Middle frontal gyrus (tissue), 1 donor: Measurements from ENCODE around the gene CAMK4.
A peak's percentile ranks its signal among the peaks of the same experiment; 100 is the strongest.

ENCODE experiments used
- DNase-seq: peaks from one replicate; pipeline ENCODE4 v3.0.0-alpha.2; 2015; ENCODE audit warnings: low spot score; ENCODE audit errors: extremely low spot score

Gene CAMK4

DNA sequence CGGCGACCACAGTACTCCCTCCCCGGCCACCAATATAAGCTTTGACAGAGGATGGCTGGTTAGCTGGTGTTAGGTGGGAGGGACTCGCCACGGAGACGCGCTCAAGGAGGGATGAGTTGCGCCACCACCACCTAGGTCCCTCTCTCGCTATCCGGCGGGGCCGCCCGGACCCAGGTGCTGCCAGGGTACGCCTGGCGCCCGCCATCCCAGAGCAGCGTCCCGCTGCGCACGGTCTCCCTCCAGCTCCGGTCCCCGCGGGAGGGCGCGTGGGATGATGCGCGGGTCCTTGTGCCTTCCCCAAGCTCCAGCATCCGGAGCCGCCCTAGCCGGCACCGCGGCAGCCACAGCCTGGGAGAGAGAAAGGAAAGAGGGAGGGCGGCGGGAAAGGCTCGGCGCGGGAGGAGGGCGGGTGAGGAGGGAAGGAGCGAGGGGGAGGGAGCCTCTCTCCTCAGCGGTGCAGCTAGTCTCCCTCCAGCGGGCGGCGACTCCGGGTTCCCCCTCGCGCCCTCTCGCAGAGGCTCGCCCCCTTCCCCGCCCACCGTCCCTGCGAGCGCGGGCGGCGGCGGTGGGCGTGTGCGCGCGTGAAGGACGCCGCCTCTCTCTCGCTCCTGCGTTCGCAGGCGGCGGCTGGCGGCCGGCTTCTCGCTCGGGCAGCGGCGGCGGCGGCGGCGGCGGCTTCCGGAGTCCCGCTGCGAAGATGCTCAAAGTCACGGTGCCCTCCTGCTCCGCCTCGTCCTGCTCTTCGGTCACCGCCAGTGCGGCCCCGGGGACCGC is at the start of gene CAMK4:
TSS of gene CAMK4 (plus strand) at position 598 of the 774 bp plus-strand sequence. CDS start at position 698, 100 bp downstream.
- peak; percentile 64 for DNase-seq

DNA sequence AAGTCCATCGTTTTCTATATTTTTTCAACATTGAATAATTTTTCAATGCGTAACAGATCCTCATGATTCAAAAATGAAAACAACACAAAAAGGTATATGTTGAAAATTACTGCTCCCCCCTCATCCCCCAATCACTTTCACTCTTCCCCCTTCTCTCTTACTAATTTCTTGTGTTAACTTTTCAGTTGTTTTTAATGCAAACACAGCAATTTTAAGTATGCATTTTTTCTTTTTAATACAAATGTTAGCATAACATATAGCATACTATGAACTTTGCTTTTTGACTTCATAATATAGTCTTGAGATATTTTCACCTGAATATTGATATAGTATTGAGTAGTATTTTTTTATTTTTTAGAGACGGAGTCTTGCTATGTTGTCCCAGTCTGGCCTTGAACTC is 41.1 kb upstream of the CAMK4 start:
- DNase-seq: no peak

DNA sequence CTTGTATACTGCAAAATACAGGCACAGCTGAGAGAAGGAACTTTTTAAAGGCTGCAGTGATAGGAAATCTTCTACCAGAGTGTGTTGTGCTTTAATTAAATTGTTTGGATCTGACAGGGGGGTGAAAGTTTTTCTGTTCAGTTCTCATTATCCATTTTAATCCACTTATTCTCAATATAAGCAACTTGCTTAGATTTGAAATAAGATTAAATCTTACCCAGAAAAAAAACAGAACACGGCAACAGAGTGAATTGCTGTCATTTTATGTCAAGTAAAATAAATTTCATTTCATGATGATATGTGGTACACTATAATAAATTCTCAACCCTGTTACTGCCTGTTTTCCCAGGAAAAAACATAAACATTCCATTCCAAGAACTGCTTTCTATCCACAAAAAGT is 37.1 kb upstream of the CAMK4 start:
- no peak for DNase-seq

DNA sequence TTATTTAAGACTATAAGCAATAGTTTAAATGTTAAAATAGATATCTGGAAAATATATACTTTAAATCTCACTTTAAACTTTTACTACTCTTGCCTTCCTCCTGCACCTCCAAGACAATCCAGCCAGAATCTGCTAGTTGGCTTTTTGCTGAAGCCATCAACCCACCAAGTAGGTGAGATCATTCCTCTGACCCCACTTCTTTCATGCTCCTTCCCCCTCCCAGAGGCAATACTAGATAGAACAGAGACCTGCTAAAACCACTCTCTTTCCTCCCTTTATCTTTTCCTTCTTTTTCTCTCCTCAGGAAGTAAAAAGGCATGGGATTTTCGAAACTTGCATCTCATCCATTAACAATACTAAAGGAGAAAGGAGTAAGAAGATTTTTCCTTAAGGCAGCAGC is 30.1 kb upstream of the CAMK4 start:
- DNase-seq: no peak

DNA sequence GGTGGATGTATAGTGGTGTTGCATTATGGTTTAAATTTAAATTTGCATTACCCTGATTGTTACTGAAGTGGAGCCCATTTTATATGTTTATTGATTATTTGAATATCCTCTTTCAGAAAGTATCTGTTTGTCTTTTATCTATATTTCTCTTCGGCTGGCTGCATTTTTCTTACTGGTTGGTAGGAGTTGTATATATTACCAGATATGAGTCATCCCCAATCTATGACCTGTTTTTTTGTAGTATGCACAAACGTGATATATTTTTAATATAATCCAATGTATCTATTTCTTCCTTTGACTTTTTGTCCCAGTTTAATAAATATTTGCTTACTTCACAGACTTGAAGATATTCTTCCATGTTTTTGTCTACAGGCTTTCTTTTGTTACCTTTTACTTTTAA is 29.3 kb upstream of the CAMK4 start:
- no peak for DNase-seq

DNA sequence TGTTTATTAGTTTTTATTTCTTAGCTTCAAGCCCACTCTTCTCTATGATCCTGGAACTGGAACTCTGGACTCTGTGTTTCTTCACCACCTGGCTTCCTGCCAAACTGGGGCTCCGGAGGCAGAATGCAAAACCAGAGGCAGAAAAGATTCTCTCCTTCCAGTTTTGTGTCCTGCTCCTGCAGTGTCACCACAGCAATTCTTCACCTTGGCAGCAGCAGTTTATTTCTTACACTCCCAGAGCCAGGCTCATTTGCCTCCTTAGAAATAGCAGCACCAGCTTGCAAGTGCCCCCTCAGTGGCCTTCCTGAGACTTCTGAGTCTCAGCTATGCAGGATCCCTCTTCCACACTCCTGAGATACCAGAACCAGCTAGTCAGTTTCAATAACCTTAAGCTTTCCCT is 26.7 kb upstream of the CAMK4 start:
- no peak for DNase-seq

DNA sequence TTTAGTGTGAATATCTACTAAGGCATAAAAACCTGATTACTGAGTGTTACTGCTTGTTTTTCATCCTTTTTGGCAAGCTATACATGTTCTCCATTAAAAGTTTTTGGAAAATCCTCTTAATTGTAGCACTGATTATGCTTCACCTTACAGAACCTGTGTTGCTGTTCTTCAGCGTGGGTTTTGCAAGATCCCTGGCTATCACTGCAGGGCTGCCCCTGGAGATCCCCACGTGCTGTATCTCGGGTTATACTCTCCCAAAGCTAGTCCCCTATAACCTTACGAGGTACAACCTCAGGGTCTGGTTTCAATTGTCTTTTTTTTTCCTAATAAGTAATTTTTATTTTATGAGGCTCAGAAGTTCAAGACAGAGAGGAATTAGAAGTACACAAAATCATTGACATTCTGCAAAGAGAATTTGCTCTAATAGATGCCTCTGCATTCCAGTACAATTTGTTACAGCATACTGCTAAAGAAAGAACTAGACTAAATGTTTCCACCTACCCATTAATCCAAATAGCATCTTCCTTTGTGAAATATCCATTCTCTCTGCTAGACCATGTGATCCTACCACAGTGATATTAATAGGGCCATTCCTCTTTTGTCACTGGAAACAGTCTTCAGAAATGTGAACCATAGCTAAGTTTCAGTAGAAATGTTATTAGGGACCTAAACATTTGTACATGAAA is 25.8 kb upstream of the CAMK4 start:
- no peak for DNase-seq

DNA sequence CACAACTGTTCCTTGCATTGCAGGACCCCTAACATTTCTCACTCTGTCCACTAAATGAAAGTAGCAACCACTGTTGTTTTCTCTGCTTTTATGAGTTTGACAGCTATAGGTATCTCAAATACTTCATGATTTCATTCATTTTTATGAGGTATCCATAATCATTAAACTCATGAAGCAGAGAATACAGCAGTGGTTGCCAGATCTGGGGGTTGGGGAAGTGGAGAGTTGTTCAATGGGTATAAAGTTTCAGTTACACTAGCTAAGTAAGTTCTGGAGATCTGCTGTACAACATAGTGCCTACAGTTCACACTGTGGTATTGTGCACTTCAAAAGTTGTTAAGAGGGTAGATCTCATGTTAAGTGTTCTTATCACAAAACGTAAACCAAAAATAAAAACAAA is 23.4 kb upstream of the CAMK4 start:
- DNase-seq: no peak

DNA sequence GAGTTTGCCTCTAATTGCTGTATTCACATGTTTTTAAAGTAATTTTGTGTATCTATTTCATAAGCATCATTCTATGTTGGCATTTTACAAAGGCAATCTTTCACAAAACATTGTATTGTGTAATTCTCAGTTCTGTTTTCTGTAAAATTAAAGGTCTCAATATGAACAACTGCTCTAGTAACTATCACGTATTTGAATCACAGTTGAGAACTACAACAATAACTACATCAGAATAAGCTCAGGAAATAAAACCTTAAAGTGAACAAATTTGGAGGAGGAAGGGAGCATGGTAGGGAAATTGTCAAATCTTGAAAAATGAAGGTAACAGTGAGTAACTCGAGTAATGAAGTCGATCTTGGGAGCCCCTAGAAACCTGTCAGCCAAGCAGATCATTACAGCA is 22.5 kb upstream of the CAMK4 start:
- no peak for DNase-seq

DNA sequence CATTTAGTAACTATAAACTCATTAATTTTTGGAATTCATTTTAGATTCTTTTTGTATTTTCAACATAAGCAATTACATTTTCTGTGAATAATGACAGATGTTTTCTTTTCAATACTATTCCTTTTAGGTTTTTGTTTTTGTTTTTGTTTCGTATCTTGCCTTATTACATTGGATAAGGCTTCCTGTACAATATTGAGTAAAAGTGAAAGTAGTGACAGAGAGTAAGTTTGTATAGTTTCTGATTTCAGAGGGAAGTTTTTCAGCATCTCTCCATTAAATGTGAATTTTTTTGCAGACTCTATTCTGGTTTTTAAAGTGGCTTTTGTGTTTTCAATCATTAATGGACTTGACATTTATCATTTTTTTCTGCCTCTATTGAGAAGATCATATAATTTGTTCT is 12.8 kb upstream of the CAMK4 start:
- no peak for DNase-seq

DNA sequence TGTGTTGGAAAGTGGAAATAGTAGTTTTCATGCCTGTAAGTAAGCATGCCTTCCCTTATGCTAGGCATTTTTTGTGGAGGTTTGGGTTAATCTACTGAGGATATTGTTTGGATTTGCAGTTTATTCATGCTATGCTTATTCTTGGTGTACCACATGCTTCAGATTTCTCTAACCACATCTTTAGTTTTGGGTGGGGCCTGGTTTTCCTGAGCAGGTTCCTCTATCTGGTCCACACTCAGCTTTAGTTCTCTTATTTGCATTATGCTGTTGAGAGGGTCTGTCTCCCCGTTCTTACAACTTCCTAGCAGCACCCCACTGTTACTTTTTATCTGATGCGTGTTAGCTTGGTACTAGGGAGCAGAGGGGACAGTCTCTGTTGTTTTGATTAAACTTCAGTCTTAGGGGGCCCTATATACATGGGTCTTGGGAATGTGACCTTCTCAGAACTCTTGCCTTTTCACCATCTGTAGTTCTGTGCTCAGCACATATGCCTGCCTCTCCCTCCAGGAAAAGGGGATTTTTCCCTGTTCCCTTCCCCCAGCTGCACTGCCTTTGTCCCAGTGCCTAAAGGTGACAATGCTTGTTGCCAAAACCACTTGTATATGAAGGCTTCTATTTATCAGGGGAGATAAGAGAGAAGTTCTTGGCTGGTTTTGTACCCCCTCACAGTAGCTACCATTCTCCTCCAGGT is 10.0 kb upstream of the CAMK4 start:
- DNase-seq: no peak

DNA sequence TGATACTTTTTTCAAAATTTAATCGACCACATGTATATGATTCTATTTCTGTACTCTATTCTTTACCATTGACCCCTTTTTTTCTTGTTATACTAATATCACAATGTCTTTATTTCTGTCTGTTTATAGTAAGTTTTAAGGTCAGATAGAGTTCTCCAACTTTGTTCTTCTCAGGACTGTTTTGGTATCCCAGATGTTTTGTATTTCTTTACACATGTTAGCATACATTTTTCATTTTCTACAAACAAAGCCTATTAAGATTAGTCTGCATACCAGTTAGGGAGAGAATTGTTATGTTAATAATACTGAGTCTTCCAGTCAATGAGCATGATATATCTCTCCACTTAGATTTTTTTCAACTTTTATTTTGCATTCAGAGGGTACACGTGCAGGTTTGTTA is 8.2 kb upstream of the CAMK4 start:
- DNase-seq: no peak

DNA sequence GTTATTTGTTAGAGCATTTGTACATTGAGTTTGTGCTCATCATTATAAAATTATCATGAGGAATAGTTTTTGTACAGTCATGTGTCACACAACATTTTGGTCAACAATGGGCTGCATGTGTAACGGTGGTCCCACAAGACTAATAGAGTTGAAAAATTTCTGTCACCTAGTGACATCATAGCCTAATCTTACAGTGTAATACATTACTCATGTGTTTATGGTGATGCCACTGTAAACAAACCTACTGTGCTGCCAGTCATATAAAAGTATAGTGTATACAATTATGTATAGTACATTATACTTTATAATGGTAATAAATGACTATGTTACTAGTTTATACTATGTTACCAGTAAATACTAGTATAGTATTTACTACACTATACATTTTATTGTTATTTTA is 3.0 kb upstream of the CAMK4 start:
- no peak for DNase-seq

DNA sequence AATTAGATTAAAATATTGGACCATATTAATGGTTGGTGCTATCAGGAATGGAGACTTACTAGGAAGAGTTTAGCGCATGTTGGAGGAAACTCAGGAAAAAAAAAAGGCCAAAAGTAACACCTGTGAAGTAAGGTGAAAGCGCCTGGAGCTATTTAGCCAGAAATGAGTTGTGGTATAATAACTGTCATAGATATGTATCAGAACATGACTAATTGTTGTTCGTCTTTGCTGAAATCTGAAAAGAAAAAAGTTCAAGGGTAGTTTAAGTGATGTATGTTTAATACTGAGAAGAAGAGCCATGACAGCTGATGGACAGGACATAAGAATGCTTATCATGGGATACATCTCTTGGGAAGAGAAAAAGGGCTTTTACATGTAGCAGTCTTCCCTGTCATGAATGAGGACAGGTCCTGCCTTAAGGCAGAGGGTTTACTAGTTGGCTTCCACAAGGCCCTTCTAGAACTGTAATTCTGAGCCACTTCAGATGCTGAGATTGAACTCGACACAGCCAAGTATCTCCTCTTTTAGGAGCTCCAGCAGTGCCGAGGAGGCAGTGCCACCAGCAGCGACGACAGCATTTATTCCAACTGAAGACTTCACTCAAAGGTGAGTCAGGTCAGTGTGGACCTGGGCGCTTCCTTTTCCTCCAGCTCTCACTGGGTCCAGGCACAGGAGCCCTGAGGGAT is 940 bp upstream of the CAMK4 start:
- DNase-seq: no peak

DNA sequence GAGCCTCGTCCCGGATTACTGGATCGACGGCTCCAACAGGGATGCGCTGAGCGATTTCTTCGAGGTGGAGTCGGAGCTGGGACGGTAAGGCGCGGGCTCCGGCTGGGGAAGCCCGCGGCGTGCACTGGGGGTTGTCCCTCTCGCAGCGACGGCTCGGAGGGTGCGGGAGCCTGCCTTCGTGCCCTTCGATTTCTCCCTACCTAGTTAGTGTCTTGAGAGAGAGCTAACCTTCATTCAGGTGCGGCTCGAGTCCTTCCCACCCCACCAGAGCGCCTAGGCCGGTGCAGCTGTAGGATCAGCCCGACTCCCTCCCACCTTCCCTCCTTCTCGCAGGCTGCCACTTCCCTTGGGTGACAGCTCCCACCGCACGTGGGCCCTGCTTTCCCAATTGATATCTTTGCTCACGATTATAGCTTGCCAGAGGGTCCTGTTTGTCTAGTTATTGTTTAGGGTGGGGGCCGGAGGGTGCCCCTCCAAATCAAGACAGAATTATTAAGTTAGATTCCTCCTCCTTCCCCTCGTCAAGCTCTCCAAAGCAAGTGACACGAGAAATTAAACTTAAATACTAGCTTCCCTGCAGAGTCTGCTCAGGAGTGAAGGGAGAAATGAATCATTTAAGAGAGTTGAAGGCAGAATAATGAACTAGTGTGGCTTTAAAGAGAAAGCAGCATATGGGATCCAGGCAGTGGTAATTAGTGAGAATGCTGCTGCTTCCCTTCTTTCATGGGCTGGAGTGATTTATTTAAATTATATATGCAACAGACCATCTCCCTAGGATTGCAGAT is 569 bp downstream of the CAMK4 start:
- no peak for DNase-seq

DNA sequence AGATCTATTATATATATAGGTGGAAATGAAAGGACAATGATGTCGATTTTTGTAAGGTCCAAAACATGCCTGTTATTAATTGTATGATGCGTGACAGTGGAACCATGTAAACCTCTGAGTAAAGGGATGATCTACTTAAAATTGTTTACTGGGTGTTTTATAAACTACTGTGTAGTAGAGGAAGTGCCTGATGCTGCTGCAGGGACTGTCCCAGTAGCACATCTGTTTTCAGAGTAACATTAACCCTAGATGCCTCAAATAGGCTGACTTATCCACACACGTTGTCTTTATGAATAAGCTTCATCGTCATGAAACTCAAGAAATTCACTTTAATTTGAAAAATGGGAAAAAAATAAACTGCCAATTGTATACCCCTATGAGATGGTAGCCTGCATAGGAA is 1.7 kb downstream of the CAMK4 start:
- DNase-seq: no peak

DNA sequence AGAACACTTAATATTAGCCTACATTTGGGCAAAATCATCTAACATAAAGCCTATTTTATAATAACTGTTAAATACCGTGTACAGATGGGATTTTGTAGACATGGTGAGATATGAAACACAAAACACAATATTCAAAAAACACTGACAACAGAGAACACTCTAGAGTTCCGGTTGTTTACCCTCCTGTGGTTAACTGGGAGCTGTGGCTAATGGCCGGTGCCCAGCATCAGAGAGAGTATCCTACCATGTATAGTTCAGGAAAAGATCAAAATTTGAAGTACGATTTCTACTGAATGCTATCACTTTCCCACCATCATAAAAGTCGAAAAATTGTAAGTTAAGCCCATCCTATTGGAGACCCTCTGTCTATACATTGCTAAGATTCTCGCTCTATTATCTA is 2.4 kb downstream of the CAMK4 start:
- no peak for DNase-seq

DNA sequence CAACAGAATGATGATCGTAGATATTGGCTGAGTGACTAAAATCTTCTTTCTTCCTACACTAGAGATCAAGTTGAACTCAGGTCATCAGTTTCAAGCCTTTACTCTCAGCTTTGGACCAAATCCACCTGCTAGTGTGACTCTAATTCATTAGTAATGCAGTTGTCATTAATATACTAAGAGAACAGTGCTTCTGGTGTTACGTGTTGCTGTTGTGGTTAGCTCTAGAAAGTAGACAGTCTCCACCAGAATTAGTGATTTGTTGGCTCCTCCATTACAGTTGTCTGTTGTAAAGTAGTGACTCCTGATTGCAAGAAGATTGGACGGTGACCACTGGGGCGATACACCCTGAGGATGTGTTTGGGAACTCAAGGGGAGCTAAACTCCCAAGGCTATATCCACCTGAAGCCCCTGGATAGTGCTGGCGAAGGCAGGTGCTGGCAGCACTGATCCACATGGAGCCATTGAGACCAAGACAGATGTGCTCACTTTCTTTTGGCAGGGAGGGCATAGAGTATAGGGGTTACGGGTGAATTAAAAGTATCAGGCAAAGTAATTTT is 3.1 kb downstream of the CAMK4 start:
- no peak for DNase-seq

DNA sequence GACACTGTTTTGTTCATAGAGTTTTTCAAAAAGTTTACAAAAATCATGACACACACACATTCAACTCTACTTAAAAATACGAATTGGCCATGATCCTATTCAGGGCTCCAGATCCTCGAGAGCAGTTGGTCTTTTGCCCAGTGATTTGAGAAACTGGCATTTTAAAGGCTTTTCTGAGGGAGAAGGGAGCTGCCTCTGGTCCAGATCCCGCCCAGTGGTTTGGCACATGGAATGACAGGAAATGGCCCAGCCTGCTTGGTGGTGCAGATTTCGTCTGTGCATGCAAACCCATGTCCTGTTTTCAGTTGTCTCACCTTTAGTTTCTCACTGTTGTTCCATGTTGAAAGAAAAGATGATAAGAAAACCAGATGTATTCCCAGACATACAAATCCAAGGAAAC is 3.6 kb downstream of the CAMK4 start:
- no peak for DNase-seq

DNA sequence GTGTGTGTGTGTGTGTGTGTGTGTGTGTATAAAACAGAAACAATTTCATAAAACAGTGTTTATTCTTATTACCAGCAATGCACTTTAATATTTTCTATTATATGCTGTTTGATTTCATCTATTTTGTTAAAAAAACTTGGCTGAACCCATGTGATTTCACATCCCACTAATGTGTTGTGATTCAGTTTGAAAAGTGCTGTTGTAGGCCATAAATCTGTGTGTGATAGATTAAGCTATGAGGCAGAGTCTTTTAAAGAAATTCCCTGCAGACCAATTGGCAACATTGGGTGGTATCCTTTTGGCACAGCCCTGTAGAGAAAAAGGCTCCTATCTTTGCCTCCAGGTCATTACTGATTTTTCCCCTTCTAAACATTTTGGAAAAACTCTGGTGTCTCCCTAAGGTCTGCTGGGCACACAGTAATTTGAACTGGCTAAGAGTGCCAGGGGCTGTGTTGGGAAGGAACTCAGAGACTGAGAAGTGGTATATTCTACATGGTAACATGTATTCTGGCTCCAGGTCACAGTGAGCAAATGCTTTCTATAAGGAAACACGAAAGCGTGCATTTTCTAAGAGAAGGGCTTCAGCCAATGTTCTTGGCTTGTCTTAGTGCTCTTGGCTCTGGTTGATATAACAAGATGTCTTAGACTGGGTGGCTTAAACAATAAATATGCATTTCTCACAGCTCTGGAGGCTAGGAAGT is 4.5 kb downstream of the CAMK4 start:
- DNase-seq: no peak
